Measurements from ENCODE around the gene SFPQ. TPM values are rescaled to one million over a fixed set of nuclear protein-coding genes. Genes with fewer than 3 reads are reported as not detected.
"Not testable (repeated sequence)": the region's sequence is repeated elsewhere in the genome, so short reads cannot be mapped to it uniquely, and the experiment has no call there.

The SFPQ gene
- total and polyA plus RNA-seq, 7 donors: 51.3 to 124 (median 82.9) TPM

GRCh38 chr1:35164893-35165292 lies 28.1 kb downstream of the SFPQ start:
- Histone ChIP-seq H3K27me3 (ENCODE audit: insufficient read depth in 3 of 3, low read length in 2 of 3) (no peaks in the 10 kb centered on the region), H3K4me3 (no peak overlapping the region), H3K27ac (no peak overlapping the region), H3K36me3 (ENCODE audit: insufficient read depth in 1 of 2, low read depth in 1 of 2) (no peaks in the 10 kb centered on the region), H3K4me1 (no peaks in the 10 kb centered on the region), H3K9me3 (peaks cover 12% of the 10 kb centered on the region)
- intact Hi-C loops (cut with DNase I): no loop called here
- no peak for TF ChIP-seq CTCF (IDR thresholded peaks at IDR 0.05)
- DNase-seq: no peak
- WGBS, 3 donors: 95 to 98% (median 95%) methylated on average over 3 of the region's 3 CpGs
- ATAC-seq: no peak

- intact Hi-C loops (cut with DNase I): no loop called here
- DNase-seq (no peak), ATAC-seq (no peak)
- TF ChIP-seq CTCF (IDR thresholded peaks at IDR 0.05): no peak
- Histone ChIP-seq H3K27ac (no peak overlapping the region), H3K9me3 (no peaks in the 10 kb centered on the region), H3K4me3 (no peak overlapping the region), H3K27me3 (ENCODE audit: insufficient read depth in 3 of 3, low read length in 2 of 3) (no peaks in the 10 kb centered on the region), H3K4me1 (no peaks in the 10 kb centered on the region), H3K36me3 (ENCODE audit: insufficient read depth in 1 of 2, low read depth in 1 of 2) (no peaks in the 10 kb centered on the region)
- WGBS, 3 donors: 95 to 96% (median 96%) methylated on average over 5 of the region's 5 CpGs
These were observed 41.7 kb downstream of the SFPQ start for GRCh38 chr1:35151220-35151619.

- DNase-seq; H3K36me3 ChIP-seq (ENCODE audit: insufficient read depth in 1 of 2, low read depth in 1 of 2); H3K27me3 ChIP-seq (ENCODE audit: insufficient read depth in 3 of 3, low read length in 2 of 3); H3K4me1 ChIP-seq; H3K9me3 ChIP-seq; intact Hi-C loops (cut with DNase I); H3K27ac ChIP-seq: not testable (repeated sequence)
- peak in 2 of 4 donors; percentile 35 to 50 for ATAC-seq
- H3K4me3 ChIP-seq: peak overlapping the region; percentile 52
- WGBS, 3 donors: 20 to 57% (median 26%) methylated on average over 13 of the region's 13 CpGs
These were observed 46.9 kb downstream of the SFPQ start for GRCh38 chr1:35145892-35146549.

DNA sequence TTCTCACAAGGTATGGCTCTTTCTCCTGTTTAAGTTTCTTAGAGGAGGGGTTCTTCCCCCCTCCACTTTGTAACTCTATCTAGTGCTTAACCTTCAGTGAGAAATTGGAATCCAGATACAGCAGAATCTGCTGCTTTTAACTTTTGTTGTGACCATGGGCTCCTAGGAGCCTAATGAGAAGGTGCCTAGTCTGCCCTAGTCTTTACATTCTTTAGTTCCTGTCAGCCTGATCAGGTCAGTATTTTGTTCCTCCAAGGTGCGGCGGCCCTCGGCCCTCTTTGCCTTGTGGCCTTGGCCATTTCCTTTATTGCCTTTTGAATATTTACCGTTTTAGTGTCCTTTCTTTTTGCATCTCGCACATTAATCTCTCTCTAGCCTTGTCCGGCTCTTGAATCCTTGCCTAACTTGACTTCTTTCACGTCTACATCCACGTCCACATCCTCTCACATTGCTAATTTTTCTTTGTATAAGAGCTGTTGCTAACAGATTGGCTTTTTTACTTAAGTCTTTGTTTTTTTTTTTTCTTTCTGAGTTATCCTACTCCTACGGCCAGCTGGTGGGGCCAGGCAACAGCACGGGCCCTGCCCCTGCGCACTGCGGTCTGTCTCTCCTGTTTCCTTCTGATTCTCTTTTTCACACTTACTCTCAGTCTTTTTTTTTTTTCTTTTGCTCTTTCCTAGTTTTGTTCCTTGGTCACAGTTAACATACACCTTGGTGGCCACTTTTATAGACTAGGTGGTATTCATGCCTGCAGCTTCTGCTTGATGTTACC lies 49.0 kb downstream of the SFPQ start:
- H3K36me3 ChIP-seq (ENCODE audit: insufficient read depth in 1 of 2, low read depth in 1 of 2): no peaks in the 10 kb centered on the region
- no peaks in the 10 kb centered on the region for H3K27me3 ChIP-seq (ENCODE audit: insufficient read depth in 3 of 3, low read length in 2 of 3)
- H3K27ac ChIP-seq: no peak overlapping the region
- H3K9me3 ChIP-seq: no peaks in the 10 kb centered on the region
- TF ChIP-seq CTCF (IDR thresholded peaks at IDR 0.05): no peak
- intact Hi-C loops (cut with DNase I): no loop called here
- ATAC-seq (no peak), DNase-seq (no peak)
- no peak overlapping the region for H3K4me3 ChIP-seq
- 84 to 85% (median 85%) methylated on average over 12 of the region's 12 CpGs for WGBS, 3 donors
- no peaks in the 10 kb centered on the region for H3K4me1 ChIP-seq

DNA sequence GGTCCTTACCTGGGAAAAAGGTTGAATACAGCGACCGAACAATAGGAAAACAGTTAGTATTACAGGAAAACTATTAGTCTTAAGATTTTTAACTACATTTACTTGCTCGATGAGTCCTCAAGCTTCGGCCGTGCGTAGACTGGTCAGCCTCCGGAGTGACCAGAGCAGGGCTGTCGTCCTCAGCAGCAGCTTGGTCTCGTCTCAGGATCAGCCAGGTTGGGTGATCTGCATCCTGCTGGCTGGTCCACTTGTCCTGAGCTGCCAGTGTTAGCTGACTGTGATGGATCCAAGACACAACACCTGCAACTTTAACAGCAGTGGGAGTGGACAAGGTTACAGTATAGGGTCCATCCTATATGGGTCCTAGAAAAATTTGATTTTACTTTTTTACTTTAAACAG lies 50.2 kb downstream of the SFPQ start:
- H3K9me3 ChIP-seq; H3K27me3 ChIP-seq (ENCODE audit: insufficient read depth in 3 of 3, low read length in 2 of 3); H3K4me1 ChIP-seq; H3K36me3 ChIP-seq (ENCODE audit: insufficient read depth in 1 of 2, low read depth in 1 of 2); H3K4me3 ChIP-seq; DNase-seq; intact Hi-C loops (cut with DNase I); ATAC-seq; H3K27ac ChIP-seq: not testable (repeated sequence)
- WGBS, 3 donors: 83 to 89% (median 84%) methylated on average over 9 of the region's 9 CpGs

GRCh38 chr1:35142294-35142693 lies 50.7 kb downstream of the SFPQ start:
- H3K27ac ChIP-seq; DNase-seq; H3K36me3 ChIP-seq (ENCODE audit: insufficient read depth in 1 of 2, low read depth in 1 of 2); H3K4me1 ChIP-seq; ATAC-seq; H3K27me3 ChIP-seq (ENCODE audit: insufficient read depth in 3 of 3, low read length in 2 of 3); H3K9me3 ChIP-seq; H3K4me3 ChIP-seq; intact Hi-C loops (cut with DNase I): not testable (repeated sequence)

DNA sequence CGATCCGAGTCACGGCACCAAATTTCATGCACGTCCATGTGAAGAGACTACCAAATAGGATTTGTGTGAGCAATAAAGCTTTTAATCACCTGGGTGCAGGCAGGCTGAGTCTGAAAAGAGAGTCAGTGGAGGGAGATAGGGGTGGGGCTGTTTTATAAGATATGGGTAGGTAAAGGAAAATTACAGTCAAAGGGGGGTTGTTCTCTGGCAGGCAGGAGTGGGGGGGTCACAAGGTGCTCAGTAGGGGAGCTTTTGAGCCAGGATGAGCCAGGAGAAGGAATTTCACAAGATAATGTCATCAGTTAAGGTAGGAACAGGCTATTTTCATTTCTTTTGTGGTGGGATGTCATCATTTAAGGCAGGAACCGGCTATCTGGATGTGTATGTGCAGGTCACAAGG lies 55.4 kb downstream of the SFPQ start:
- H3K4me1 ChIP-seq; H3K27ac ChIP-seq; ATAC-seq; H3K27me3 ChIP-seq (ENCODE audit: insufficient read depth in 3 of 3, low read length in 2 of 3); intact Hi-C loops (cut with DNase I); H3K4me3 ChIP-seq; H3K9me3 ChIP-seq; H3K36me3 ChIP-seq (ENCODE audit: insufficient read depth in 1 of 2, low read depth in 1 of 2); DNase-seq: not testable (repeated sequence)
- 72 to 79% (median 73%) methylated on average over 5 of the region's 5 CpGs for WGBS, 3 donors
